Measurements from ENCODE around the gene ACTN1.

The ACTN1 gene

DNA sequence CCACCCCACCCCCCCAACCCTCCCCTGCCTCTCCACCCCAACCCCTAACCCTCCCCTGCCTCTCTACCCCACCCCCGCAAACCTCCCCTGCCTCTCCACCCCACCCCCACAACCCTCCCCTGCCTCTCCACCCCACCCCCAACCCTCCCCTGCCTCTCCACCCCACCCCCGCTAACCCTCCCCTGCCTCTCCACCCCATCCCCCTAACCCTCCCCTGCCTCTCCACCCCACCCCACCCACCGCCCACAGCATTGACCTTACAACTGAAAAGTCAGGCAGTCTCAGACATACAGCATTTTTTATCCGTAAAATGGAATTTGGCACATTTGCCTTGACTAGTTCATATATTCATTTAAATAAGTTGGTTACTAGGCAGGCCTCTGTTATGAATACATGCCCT lies 38.6 kb upstream of the ACTN1 start:
- no peaks in the 10 kb centered on the region for H3K9me3 ChIP-seq (ENCODE audit: low read length)
- no peaks in the 10 kb centered on the region for H3K9me2 ChIP-seq (ENCODE audit: low read depth, low read length)
- H3K79me2 ChIP-seq (ENCODE audit: insufficient read depth, low read length), result no peaks in the 10 kb centered on the region
- no peaks in the 10 kb centered on the region for H3K36me3 ChIP-seq (ENCODE audit: insufficient read depth, low read length)
- H4K20me1 ChIP-seq (ENCODE audit: insufficient read depth, low read length), result no peaks in the 10 kb centered on the region
- no peak overlapping the region for H3K27ac ChIP-seq (ENCODE audit: low read depth, low read length, poor library complexity, severe bottlenecking)
- H3K27me3 ChIP-seq (ENCODE audit: insufficient read depth, low read length), result no peaks in the 10 kb centered on the region
- H2AFZ ChIP-seq (ENCODE audit: low read length), result no peak overlapping the region
- H3K4me3 ChIP-seq (ENCODE audit: low read depth, low read length, poor library complexity, severe bottlenecking), result no peak overlapping the region
- H3K9ac ChIP-seq (ENCODE audit: low read length), result no peak overlapping the region
- TF ChIP-seq CTCF (IDR thresholded peaks at IDR 0.05; ENCODE audit: low read length) (no peak), EZH2 (IDR thresholded peaks at IDR 0.05; ENCODE audit: borderline replicate concordance, low read length) (no peak)
- no peaks in the 10 kb centered on the region for H3F3A ChIP-seq (ENCODE audit: insufficient read depth, low read length)
- no peak overlapping the region for H3K4me2 ChIP-seq (ENCODE audit: low read length)
- H3K4me1 ChIP-seq (ENCODE audit: insufficient read depth, low read length, severe bottlenecking), result no peaks in the 10 kb centered on the region

- Histone ChIP-seq H3K9me2 (ENCODE audit: low read depth, low read length) (no peaks in the 10 kb centered on the region), H3K4me2 (ENCODE audit: low read length) (no peak overlapping the region), H2AFZ (ENCODE audit: low read length) (no peak overlapping the region), H3F3A (ENCODE audit: insufficient read depth, low read length) (no peaks in the 10 kb centered on the region), H3K79me2 (ENCODE audit: insufficient read depth, low read length) (no peaks in the 10 kb centered on the region), H3K27ac (ENCODE audit: low read depth, low read length, poor library complexity, severe bottlenecking) (no peak overlapping the region), H3K9me3 (ENCODE audit: low read length) (no peaks in the 10 kb centered on the region), H3K36me3 (ENCODE audit: insufficient read depth, low read length) (no peaks in the 10 kb centered on the region), H3K4me1 (ENCODE audit: insufficient read depth, low read length, severe bottlenecking) (no peaks in the 10 kb centered on the region), H3K4me3 (ENCODE audit: low read depth, low read length, poor library complexity, severe bottlenecking) (no peak overlapping the region), H3K9ac (ENCODE audit: low read length) (no peak overlapping the region), H4K20me1 (ENCODE audit: insufficient read depth, low read length) (no peaks in the 10 kb centered on the region), H3K27me3 (ENCODE audit: insufficient read depth, low read length) (no peaks in the 10 kb centered on the region)
- TF ChIP-seq CTCF (IDR thresholded peaks at IDR 0.05; ENCODE audit: low read length) (no peak), EZH2 (IDR thresholded peaks at IDR 0.05; ENCODE audit: borderline replicate concordance, low read length) (no peak)
These were observed 35.7 kb upstream of the ACTN1 start for GRCh38 chr14:69014829-69015259.

DNA sequence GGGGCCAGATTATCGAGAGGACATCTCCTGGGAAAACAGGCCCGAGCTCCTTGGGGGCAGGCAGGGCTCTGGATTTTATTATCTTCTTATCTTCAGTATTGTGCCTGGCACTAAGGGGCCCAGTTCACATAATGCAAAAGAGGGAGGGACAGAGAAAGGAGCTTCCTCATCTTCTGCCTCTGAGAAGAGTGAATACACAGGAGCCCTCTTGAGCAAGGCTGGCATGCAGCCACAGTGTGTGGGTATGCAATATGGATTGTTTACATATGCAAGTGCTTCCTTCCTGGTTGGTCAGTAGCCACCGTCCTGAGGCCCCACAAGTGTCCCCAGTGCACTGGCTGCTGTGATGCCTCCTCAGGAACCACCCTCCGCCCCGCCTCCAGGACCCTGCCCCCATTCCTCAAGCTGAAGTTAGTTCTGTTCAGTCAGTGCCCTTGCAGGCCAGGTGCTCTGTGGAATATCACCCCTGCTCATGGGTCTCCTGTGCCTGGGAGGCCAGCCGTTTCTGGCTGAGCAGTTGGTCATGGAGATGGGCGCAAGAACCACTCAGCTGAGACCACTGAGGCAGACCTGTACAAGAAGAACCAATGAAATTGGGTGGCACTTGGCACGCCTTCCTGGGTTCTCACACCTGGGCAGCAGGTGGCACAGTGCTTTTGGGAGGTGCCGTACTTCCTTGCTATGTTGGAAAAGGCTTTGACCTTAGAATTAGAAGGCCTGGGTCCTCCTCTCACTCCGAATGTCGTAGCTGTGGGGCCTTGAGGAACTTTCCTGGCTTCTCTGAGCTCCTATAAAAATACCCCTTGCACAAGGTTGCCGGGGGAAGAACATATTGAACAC lies 35.1 kb upstream of the ACTN1 start:
- H3F3A ChIP-seq (ENCODE audit: insufficient read depth, low read length), result no peaks in the 10 kb centered on the region

More for the DNA sequence above, 35.1 kb upstream of the ACTN1 start:
- no peak overlapping the region for H3K27ac ChIP-seq (ENCODE audit: low read depth, low read length, poor library complexity, severe bottlenecking)
- H3K4me1 ChIP-seq (ENCODE audit: insufficient read depth, low read length, severe bottlenecking), result no peaks in the 10 kb centered on the region
- no peaks in the 10 kb centered on the region for H3K9me2 ChIP-seq (ENCODE audit: low read depth, low read length)
- no peak overlapping the region for H3K9ac ChIP-seq (ENCODE audit: low read length)
- no peaks in the 10 kb centered on the region for H3K9me3 ChIP-seq (ENCODE audit: low read length)
- no peak overlapping the region for H2AFZ ChIP-seq (ENCODE audit: low read length)
- no peak overlapping the region for H3K4me2 ChIP-seq (ENCODE audit: low read length)
- H3K36me3 ChIP-seq (ENCODE audit: insufficient read depth, low read length), result no peaks in the 10 kb centered on the region
- no peak overlapping the region for H3K4me3 ChIP-seq (ENCODE audit: low read depth, low read length, poor library complexity, severe bottlenecking)
- no peaks in the 10 kb centered on the region for H3K79me2 ChIP-seq (ENCODE audit: insufficient read depth, low read length)
- TF ChIP-seq CTCF (IDR thresholded peaks at IDR 0.05; ENCODE audit: low read length) (no peak), EZH2 (IDR thresholded peaks at IDR 0.05; ENCODE audit: borderline replicate concordance, low read length) (no peak)
- H4K20me1 ChIP-seq (ENCODE audit: insufficient read depth, low read length), result no peaks in the 10 kb centered on the region
- H3K27me3 ChIP-seq (ENCODE audit: insufficient read depth, low read length), result no peaks in the 10 kb centered on the region
